ENCODE results near the gene MTF1. TPM values are rescaled to one million over a fixed set of nuclear protein-coding genes. Genes with fewer than 3 reads are reported as not detected.

Gene MTF1
- total RNA-seq (2022; extraction: Qiagen RNA extraction; ENCODE audit: low read depth), result 3.9 to 5.1 TPM (median 4.2 TPM) in 5 replicates

DNA sequence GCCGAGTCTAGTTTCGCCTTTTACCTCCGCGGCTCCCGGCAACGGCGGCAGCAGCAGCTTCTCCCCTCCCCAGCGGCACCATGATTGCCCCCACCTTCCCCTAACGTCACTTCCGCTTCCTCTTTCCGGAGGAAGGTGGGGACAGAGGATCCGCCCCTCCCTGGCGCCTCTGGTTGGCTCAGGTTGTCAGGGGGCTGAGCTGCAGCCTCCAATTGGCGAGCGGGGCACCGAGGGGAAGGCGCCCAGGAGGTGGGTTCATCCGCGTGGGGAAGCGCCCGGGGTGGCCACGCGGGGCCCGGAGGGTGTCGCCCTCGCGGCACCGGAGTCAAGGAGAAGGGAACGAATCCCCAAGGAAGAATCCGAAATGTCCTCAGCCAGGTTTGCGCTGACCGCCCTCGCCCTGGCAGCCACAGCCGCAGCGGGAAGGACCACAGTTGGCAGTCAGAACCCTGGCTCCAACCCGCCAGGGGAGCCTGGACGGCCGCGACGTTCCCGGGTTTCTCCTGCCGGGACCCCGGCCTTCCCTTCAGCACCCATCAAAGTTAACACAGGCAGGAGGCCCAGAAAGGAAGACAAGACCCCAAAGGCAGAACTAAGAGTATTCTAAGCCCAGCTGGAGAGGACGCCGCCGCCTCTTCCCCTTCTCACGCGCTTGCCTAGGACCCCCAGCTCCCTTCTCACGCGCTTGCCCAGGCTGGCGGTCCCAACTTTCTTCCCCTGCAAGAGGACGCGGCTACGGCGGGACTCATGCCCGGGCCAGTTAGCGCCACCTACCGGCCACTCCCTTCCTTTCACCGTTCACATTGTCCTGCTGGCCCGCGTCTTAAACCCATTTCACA, at the start of gene MTF1:
Gene MTF1, minus strand, starts transcription at position 86 of the 839 bp plus-strand sequence. CDS start 1,934 bp downstream, outside the sequence.

DNA sequence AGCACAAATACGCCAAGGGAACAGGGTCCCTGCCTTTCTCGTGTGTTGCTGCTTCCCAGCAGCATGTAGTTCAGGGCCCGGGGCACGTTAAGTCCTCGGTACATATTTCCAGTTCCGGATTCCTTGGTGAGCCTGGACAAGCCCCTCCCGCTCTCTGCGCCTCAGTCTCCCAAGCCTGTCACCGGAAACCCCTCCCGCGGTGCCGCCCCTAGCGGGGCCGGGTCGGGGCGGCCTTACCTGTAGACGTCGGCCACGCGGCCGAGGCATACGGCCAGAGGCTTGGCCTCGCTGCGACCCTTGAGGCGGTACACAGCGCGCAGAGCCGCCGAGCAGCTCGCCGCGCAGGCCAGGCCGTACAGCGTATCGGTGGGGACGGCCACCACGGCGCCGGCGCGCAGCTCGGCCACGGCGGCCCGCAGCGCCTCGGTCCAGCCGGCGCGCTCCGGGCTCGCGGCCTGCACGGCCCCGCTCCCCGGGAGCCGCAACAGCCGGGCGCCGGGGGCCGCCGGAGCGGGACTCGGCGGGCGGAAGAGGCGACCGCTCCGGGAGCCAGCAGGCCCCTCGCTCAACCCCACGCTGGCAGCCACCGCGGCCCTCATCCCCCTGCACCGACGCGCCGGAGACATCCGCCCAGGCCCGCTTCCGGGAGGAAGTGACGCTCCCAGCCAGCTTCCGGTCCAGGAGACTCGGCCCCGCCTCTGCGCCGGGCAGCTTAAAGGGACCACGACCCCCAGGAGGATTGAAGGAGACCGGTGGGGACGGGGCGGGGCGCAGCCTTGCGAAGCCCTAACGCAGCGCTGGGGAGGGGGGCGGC, 51.6 kb downstream of the MTF1 start, which contains the start of the genes C1orf122 and YRDC:
Gene C1orf122, plus strand, starts transcription at position 236 of the 814 bp plus-strand sequence. CDS start 615 bp downstream, outside the sequence.
Gene YRDC, minus strand, starts transcription at position 654 of the 814 bp plus-strand sequence. Its CDS starts 28 bp downstream, at position 626.

DNA sequence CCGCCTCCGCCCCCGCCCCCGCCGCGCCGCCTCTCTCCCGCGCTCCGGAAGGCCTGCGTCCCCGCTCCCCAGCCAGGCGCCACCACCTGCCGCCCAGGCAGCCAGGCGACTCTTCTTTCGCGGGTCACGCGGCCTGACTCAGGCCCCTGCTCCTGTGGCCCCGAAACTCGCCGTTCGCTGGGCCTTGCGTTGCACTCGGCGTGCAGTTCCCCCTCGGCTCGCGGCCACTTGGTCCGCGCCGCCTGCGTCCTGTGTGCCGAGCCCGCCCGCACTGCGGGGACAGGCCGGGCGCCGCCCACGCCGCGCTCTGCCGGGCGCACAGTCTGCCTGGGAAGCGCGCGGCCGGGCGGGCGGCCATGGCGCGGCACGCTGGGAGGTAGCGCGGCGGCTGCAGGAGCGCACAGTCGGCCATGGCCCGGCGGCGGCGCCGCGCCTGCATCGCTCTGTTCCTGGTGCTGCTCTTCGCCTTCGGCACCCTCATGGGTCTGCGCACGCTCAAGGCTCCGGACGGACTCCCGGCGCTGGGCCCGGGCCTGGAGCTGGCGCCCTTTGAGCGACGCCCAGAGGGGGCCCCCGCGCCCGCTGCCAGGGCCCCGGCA, 65.5 kb downstream of the MTF1 start, which contains the start of gene MANEAL:
Gene MANEAL, plus strand, starts transcription at position 75 of the 599 bp plus-strand sequence. Its CDS starts 336 bp downstream, at position 411.

DNA sequence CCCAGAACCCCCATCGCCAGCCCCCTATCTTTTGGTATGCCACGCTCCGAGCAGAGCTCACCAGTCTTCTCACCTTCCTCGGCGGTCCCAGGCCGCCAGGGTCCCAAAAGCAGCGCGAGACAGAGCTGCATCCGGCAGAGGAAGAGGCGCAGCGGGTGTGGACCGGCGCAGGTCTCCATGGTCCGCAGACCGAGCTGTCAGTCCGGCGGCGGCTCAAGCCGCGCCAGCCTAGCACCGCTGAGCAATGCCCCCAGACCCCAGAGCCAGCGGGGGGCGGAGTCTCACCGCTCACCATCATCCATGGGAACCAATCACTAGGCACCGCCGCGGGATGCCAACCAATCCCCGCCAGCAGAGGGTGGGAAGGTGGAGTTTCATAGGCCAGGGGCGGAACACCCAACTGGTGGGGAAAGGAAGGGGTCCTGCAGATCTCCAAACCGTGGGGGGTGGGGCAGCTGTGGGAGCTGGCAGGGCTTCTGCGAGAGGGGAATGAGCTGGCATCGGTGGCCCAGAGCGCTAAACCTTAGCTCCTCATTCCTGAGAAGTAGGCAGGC, 94.4 kb downstream of the MTF1 start, which contains the start of gene EPHA10:
Gene EPHA10, minus strand, starts transcription at position 233 of the 554 bp plus-strand sequence. Its CDS starts 54 bp downstream, at position 179.

Other genes starting within 250 kb of the MTF1 start
- 0.03 to 0.15 TPM (median 0.09 TPM) in 4 of 5 replicates, not detected in the other for gene RSPO1, start 224.7 kb downstream of the MTF1 start, total RNA-seq (2022; extraction: Qiagen RNA extraction; ENCODE audit: low read depth)
- gene CDCA8, start 167.1 kb downstream of the MTF1 start, total RNA-seq (2022; extraction: Qiagen RNA extraction; ENCODE audit: low read depth), result 46.5 to 51.6 TPM (median 50.2 TPM) in 5 replicates
- 0.44 to 1.2 TPM (median 0.97 TPM) in 5 replicates for gene EPHA10, start 94.5 kb downstream of the MTF1 start, total RNA-seq (2022; extraction: Qiagen RNA extraction; ENCODE audit: low read depth)
- gene MANEAL, start 65.7 kb downstream of the MTF1 start, total RNA-seq (2022; extraction: Qiagen RNA extraction; ENCODE audit: low read depth), result 20.5 to 27.2 TPM (median 25.5 TPM) in 5 replicates
- 35.3 to 61.8 TPM (median 57.2 TPM) in 5 replicates for gene C1orf122, start 51.8 kb downstream of the MTF1 start, total RNA-seq (2022; extraction: Qiagen RNA extraction; ENCODE audit: low read depth)
- gene YRDC, start 51.4 kb downstream of the MTF1 start, total RNA-seq (2022; extraction: Qiagen RNA extraction; ENCODE audit: low read depth), result 11.9 to 22.3 TPM (median 20.5 TPM) in 5 replicates
- gene INPP5B, start 87.5 kb upstream of the MTF1 start, total RNA-seq (2022; extraction: Qiagen RNA extraction; ENCODE audit: low read depth), result 4.3 to 5.0 TPM (median 4.6 TPM) in 5 replicates
- gene SF3A3, start 130.4 kb upstream of the MTF1 start, total RNA-seq (2022; extraction: Qiagen RNA extraction; ENCODE audit: low read depth), result 52.9 to 107 TPM (median 55.3 TPM) in 5 replicates
- gene FHL3, start 145.9 kb upstream of the MTF1 start, total RNA-seq (2022; extraction: Qiagen RNA extraction; ENCODE audit: low read depth), result 7.1 to 9.2 TPM (median 8.9 TPM) in 5 replicates
- gene UTP11, start 153.1 kb upstream of the MTF1 start, total RNA-seq (2022; extraction: Qiagen RNA extraction; ENCODE audit: low read depth), result 38.8 to 70.4 TPM (median 48.0 TPM) in 5 replicates
- gene POU3F1, start 187.2 kb upstream of the MTF1 start, total RNA-seq (2022; extraction: Qiagen RNA extraction; ENCODE audit: low read depth), result 0.11 TPM in 1 of 5 replicates, not detected in the others

Data from A549 treated with RU486 at 1 μM for 4 hours (cell line).